ENCODE data around the gene PCDHAC2. TPM values are rescaled to one million over a fixed set of nuclear protein-coding genes. Genes with fewer than 3 reads are reported as not detected.
A peak's percentile ranks its signal among the peaks of the same experiment; 100 is the strongest.

The PCDHAC2 gene
- total RNA-seq, 1 donor from 2014 or later: 3.5 TPM

- no peaks in the 10 kb centered on the region for H3K9me3 Mint-ChIP-seq
- H3K27me3 Mint-ChIP-seq: no peaks in the 10 kb centered on the region
- no peak for TF ChIP-seq CTCF (conservative IDR thresholded peaks at IDR 0.05)
- H3K4me1 Mint-ChIP-seq (ENCODE audit: unreplicated experiment): peaks cover 15% of the 10 kb centered on the region
- peak overlapping the region; percentile 66 for H3K4me3 Mint-ChIP-seq
- H3K36me3 Mint-ChIP-seq: no peaks in the 10 kb centered on the region
- DNase-seq (ENCODE audit: extremely low spot score, unreplicated experiment): no peak
- peak overlapping the region; percentile 62 for H3K27ac Mint-ChIP-seq
Measured at GRCh38 chr5:140977003-140977402, 10.7 kb downstream of the PCDHAC2 start.

- H3K27ac Mint-ChIP-seq: peak overlapping the region; percentile 62
- H3K4me3 Mint-ChIP-seq: no peak overlapping the region
- H3K27me3 Mint-ChIP-seq: no peaks in the 10 kb centered on the region
- H3K36me3 Mint-ChIP-seq: peaks cover 4% of the 10 kb centered on the region
- TF ChIP-seq CTCF (conservative IDR thresholded peaks at IDR 0.05): no peak
- peaks cover 15% of the 10 kb centered on the region for H3K4me1 Mint-ChIP-seq (ENCODE audit: unreplicated experiment)
- no peak for DNase-seq (ENCODE audit: extremely low spot score, unreplicated experiment)
- no peaks in the 10 kb centered on the region for H3K9me3 Mint-ChIP-seq
Measured at GRCh38 chr5:140978260-140978659, 12.0 kb downstream of the PCDHAC2 start.

- peaks cover 15% of the 10 kb centered on the region for H3K4me1 Mint-ChIP-seq (ENCODE audit: unreplicated experiment)
- no peak for DNase-seq (ENCODE audit: extremely low spot score, unreplicated experiment)
- H3K27ac Mint-ChIP-seq: peak overlapping the region; percentile 62
- H3K36me3 Mint-ChIP-seq: peaks cover 4% of the 10 kb centered on the region
- H3K27me3 Mint-ChIP-seq: no peaks in the 10 kb centered on the region
- H3K4me3 Mint-ChIP-seq: no peak overlapping the region
- TF ChIP-seq CTCF (conservative IDR thresholded peaks at IDR 0.05): no peak
- no peaks in the 10 kb centered on the region for H3K9me3 Mint-ChIP-seq
Measured at GRCh38 chr5:140978983-140979382, 12.7 kb downstream of the PCDHAC2 start.

- H3K9me3 Mint-ChIP-seq: no peaks in the 10 kb centered on the region
- no peak overlapping the region for H3K27ac Mint-ChIP-seq
- no peaks in the 10 kb centered on the region for H3K27me3 Mint-ChIP-seq
- no peak overlapping the region for H3K4me3 Mint-ChIP-seq
- peaks cover 25% of the 10 kb centered on the region for H3K4me1 Mint-ChIP-seq (ENCODE audit: unreplicated experiment)
- peaks cover 4% of the 10 kb centered on the region for H3K36me3 Mint-ChIP-seq
- TF ChIP-seq CTCF (conservative IDR thresholded peaks at IDR 0.05): no peak
- no peak for DNase-seq (ENCODE audit: extremely low spot score, unreplicated experiment)
Measured at GRCh38 chr5:140982083-140982716, 15.9 kb downstream of the PCDHAC2 start.

- Mint-ChIP-seq H3K27ac (peak overlapping the region; percentile 80), H3K4me1 (ENCODE audit: unreplicated experiment) (peaks cover 44% of the 10 kb centered on the region), H3K4me3 (peak overlapping the region; percentile 9), H3K9me3 (no peaks in the 10 kb centered on the region), H3K36me3 (peaks cover 4% of the 10 kb centered on the region), H3K27me3 (no peaks in the 10 kb centered on the region)
- no peak for TF ChIP-seq CTCF (conservative IDR thresholded peaks at IDR 0.05)
- no peak for DNase-seq (ENCODE audit: extremely low spot score, unreplicated experiment)
Measured at GRCh38 chr5:140986117-140986521, 19.8 kb downstream of the PCDHAC2 start.

Data from type B pancreatic cell (in vitro differentiated cells).